Measurements from ENCODE around the gene PAGE3. TPM values are rescaled to one million over a fixed set of nuclear protein-coding genes. Genes with fewer than 3 reads are reported as not detected.

The PAGE3 gene
- total and polyA plus RNA-seq, 2 experiments from 2014 or later = not detected

- H3K27ac ChIP-seq = no peak within 1 kb of the TSS
- H3K79me2 ChIP-seq = no peaks in the 10 kb centered on the region
- H3K9me2 ChIP-seq (replicated peaks; ENCODE audit: insufficient read depth) = no peaks in the 10 kb centered on the region
- no peaks in the 10 kb centered on the region for H3K4me1 ChIP-seq (ENCODE audit: insufficient read depth)
- 82% methylated on average over 30 of the region's 30 CpGs for WGBS (ENCODE audit: low lambda C conversion rate, missing lambda C conversion rate)
- no peak within 1 kb of the TSS for H2AFZ ChIP-seq
- H3K4me3 ChIP-seq = no peak within 1 kb of the TSS
- H3K9me3 ChIP-seq (ENCODE audit: low read depth) = no peaks in the 10 kb centered on the region
- H3K4me2 ChIP-seq = no peak within 1 kb of the TSS
- H3K27me3 ChIP-seq = no peaks in the 10 kb centered on the region
- H4K20me1 ChIP-seq (ENCODE audit: insufficient read depth, poor library complexity, severe bottlenecking) = no peaks in the 10 kb centered on the region
- TF ChIP-seq CTCF (IDR thresholded peaks at IDR 0.05; ENCODE audit: poor library complexity) = no peak
- TF ChIP-seq EZH2 (IDR thresholded peaks at IDR 0.05; ENCODE audit: borderline replicate concordance) = no peak
- TF ChIP-seq EZH2phosphoT487 (IDR thresholded peaks at IDR 0.05; ENCODE audit: low read depth, severe bottlenecking, unreplicated experiment) = no peak
- DNase-seq (ENCODE audit: low spot score) = no peak
- no peaks in the 10 kb centered on the region for H3K36me3 ChIP-seq (replicated peaks; ENCODE audit: insufficient read depth, low read depth)
Measured at GRCh38 chrX:55220119-55220794, 44.5 kb downstream of the PAGE3 start, which contains the start of gene PAGE5. TSS of gene PAGE5 (plus strand) at chrX:55220346. CDS start at chrX:55221383, 1,037 bp downstream.

GRCh38 chrX:55213381-55213780 lies 51.3 kb downstream of the PAGE3 start:
- H3K36me3 ChIP-seq (replicated peaks; ENCODE audit: insufficient read depth, low read depth) = no peaks in the 10 kb centered on the region
- no peaks in the 10 kb centered on the region for H4K20me1 ChIP-seq (ENCODE audit: insufficient read depth, poor library complexity, severe bottlenecking)
- TF ChIP-seq EZH2phosphoT487 (IDR thresholded peaks at IDR 0.05; ENCODE audit: low read depth, severe bottlenecking, unreplicated experiment) = no peak
- TF ChIP-seq EZH2 (IDR thresholded peaks at IDR 0.05; ENCODE audit: borderline replicate concordance) = no peak
- no peak for TF ChIP-seq CTCF (IDR thresholded peaks at IDR 0.05; ENCODE audit: poor library complexity)
- DNase-seq (ENCODE audit: low spot score) = no peak
- H3K27ac ChIP-seq = no peak overlapping the region
- no peaks in the 10 kb centered on the region for H3K79me2 ChIP-seq
- no peaks in the 10 kb centered on the region for H3K9me3 ChIP-seq (ENCODE audit: low read depth)
- H3K27me3 ChIP-seq = no peaks in the 10 kb centered on the region
- H3K9me2 ChIP-seq (replicated peaks; ENCODE audit: insufficient read depth) = no peaks in the 10 kb centered on the region
- WGBS (ENCODE audit: low lambda C conversion rate, missing lambda C conversion rate) = 92% methylated on average over 3 of the region's 3 CpGs
- no peak overlapping the region for H3K4me3 ChIP-seq
- H3K4me1 ChIP-seq (ENCODE audit: insufficient read depth) = no peaks in the 10 kb centered on the region
- no peak overlapping the region for H2AFZ ChIP-seq
- H3K4me2 ChIP-seq = no peak overlapping the region

GRCh38 chrX:55210931-55211677 lies 53.6 kb downstream of the PAGE3 start:
- H3K36me3 ChIP-seq (replicated peaks; ENCODE audit: insufficient read depth, low read depth) = no peaks in the 10 kb centered on the region
- H3K4me3 ChIP-seq = no peak overlapping the region
- WGBS (ENCODE audit: low lambda C conversion rate, missing lambda C conversion rate) = 69% methylated on average over 13 of the region's 13 CpGs
- no peaks in the 10 kb centered on the region for H4K20me1 ChIP-seq (ENCODE audit: insufficient read depth, poor library complexity, severe bottlenecking)
- no peak overlapping the region for H3K27ac ChIP-seq
- H3K27me3 ChIP-seq = no peaks in the 10 kb centered on the region
- H2AFZ ChIP-seq = no peak overlapping the region
- H3K79me2 ChIP-seq = no peaks in the 10 kb centered on the region
- no peaks in the 10 kb centered on the region for H3K9me3 ChIP-seq (ENCODE audit: low read depth)
- H3K9me2 ChIP-seq (replicated peaks; ENCODE audit: insufficient read depth) = no peaks in the 10 kb centered on the region
- TF ChIP-seq CTCF (IDR thresholded peaks at IDR 0.05; ENCODE audit: poor library complexity) = no peak
- no peak for TF ChIP-seq EZH2phosphoT487 (IDR thresholded peaks at IDR 0.05; ENCODE audit: low read depth, severe bottlenecking, unreplicated experiment)
- TF ChIP-seq EZH2 (IDR thresholded peaks at IDR 0.05; ENCODE audit: borderline replicate concordance) = no peak
- H3K4me2 ChIP-seq = no peak overlapping the region
- no peaks in the 10 kb centered on the region for H3K4me1 ChIP-seq (ENCODE audit: insufficient read depth)
- DNase-seq (ENCODE audit: low spot score) = no peak

Other genes starting within 250 kb of the PAGE3 start
- gene ALAS2, start 233.9 kb downstream of the PAGE3 start, total RNA-seq = 0.36 TPM in 1 of 2 replicates, not detected in the other
- not detected in 2 replicates for gene ALAS2, start 233.9 kb downstream of the PAGE3 start, polyA plus RNA-seq
- not detected in 2 replicates for gene PAGE2B, start 189.9 kb downstream of the PAGE3 start, total RNA-seq
- 0.45 TPM in 1 of 2 replicates, not detected in the other for gene PAGE2B, start 189.9 kb downstream of the PAGE3 start, polyA plus RNA-seq
- not detected in 2 replicates for gene PAGE2, start 175.9 kb downstream of the PAGE3 start, total RNA-seq
- gene PAGE2, start 175.9 kb downstream of the PAGE3 start, polyA plus RNA-seq = not detected in 2 replicates
- not detected in 2 replicates for gene PAGE5, start 44.6 kb downstream of the PAGE3 start, total RNA-seq
- not detected in 2 replicates for gene PAGE5, start 44.6 kb downstream of the PAGE3 start, polyA plus RNA-seq
- gene MAGEH1, start 187.2 kb upstream of the PAGE3 start, total RNA-seq = 76.6 and 87.7 TPM in 2 replicates
- gene MAGEH1, start 187.2 kb upstream of the PAGE3 start, polyA plus RNA-seq = 60.0 and 62.6 TPM in 2 replicates
- gene USP51, start 224.9 kb upstream of the PAGE3 start, total RNA-seq = 5.3 and 5.8 TPM in 2 replicates
- 0.33 and 0.74 TPM in 2 replicates for gene USP51, start 224.9 kb upstream of the PAGE3 start, polyA plus RNA-seq

Measured in hepatocyte (in vitro differentiated cells).